Measurements from ENCODE around the gene MPDU1. TPM values are rescaled to one million over a fixed set of nuclear protein-coding genes. Genes with fewer than 3 reads are reported as not detected.

The MPDU1 gene
- total RNA-seq, 1 experiment from 2014 or later: 151 TPM

DNA sequence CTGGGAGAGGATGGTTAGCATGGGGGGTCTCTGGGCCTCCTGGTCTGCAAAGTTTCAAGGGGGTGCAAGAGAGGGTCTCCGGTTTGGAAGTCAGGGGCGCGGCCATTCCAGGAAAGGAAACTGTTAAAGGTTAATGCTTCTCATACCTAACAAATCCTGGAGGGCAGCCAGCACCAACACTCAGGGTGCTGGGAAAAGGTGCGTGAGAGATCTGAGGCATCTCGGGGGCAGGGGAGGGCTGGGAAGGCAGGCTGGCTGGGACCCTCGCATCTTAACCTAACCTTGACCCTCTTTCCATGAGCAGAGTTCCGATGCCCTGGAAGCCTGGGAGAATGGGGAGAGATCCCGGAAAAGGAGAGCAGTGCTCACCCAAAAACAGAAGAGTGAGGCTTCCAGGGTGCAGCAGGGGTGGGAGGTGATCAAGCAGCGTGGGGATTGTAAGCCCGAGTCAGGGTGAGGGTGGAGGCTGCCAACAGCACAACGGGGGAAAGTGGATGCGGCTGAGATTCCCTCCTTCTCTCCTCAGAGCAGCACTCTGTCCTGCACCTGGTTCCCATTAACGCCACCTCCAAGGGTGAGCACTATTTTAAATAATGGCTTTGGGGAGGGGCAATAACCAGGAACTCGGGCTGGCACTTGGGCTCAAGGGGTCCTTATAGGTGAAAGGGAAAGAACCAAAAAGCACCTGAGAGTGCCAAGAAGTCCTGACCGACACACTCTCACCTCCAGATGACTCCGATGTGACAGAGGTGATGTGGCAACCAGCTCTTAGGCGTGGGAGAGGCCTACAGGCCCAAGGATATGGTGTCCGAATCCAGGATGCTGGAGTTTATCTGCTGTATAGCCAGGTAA is 24.1 kb upstream of the MPDU1 start:
- in situ Hi-C loops (cut with HindIII; ENCODE audit: low sequenced_read_pairs): no loop called here
- no peak for DNase-seq (ENCODE audit: low spot score)

DNA sequence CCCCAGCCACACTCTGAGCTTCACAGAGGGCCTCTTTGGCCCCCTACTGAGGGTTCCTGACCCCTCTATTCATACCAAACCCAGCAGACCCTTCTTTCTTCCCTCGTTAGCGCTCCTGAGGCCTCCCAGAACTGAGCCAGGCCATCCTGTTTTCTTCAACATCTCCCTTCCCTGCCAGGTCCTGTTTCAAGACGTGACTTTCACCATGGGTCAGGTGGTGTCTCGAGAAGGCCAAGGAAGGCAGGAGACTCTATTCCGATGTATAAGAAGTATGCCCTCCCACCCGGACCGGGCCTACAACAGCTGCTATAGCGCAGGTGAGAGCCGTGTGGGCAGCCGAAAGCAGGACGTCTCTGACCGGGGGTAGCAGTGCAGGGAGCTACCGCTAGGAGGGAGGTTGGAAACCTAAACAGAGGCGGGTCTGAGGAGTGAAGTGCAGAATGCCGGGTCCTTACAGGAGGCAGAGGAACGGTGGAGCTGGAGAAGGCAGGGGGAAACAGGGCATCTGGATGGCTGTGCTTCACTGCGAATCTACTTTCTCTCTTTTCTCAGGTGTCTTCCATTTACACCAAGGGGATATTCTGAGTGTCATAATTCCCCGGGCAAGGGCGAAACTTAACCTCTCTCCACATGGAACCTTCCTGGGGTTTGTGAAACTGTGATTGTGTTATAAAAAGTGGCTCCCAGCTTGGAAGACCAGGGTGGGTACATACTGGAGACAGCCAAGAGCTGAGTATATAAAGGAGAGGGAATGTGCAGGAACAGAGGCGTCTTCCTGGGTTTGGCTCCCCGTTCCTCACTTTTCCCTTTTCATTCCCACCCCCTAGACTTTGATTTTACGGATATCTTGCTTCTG is 23.3 kb upstream of the MPDU1 start:
- no peak for DNase-seq (ENCODE audit: low spot score)
- in situ Hi-C loops (cut with HindIII; ENCODE audit: low sequenced_read_pairs): no loop called here

DNA sequence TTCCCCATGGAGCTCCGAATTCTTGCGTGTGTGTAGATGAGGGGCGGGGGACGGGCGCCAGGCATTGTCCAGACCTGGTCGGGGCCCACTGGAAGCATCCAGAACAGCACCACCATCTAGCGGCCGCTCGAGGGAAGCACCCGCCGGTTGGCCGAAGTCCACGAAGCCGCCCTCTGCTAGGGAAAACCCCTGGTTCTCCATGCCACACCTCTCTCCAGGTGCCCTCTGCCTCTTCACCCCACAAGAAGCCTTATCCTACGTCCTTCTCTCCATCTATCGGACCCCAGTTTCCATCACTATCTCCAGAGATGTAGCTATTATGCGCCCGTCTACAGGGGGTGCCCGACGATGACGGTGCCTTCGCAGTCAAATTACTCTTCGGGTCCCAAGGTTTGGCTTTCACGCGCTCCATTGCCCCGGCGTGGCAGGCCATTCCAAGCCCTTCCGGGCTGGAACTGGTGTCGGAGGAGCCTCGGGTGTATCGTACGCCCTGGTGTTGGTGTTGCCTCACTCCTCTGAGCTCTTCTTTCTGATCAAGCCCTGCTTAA is 22.6 kb upstream of the MPDU1 start:
- DNase-seq (ENCODE audit: low spot score): peak; percentile 88
- in situ Hi-C loops (cut with HindIII; ENCODE audit: low sequenced_read_pairs): no loop called here

GRCh38 chr17:7561589-7562207 is 22.0 kb upstream of the MPDU1 start, which contains the start of gene SENP3:
Gene SENP3 (plus strand): TSS chr17:7561919. CDS start chr17:7563077, 1,158 bp downstream.
- in situ Hi-C loops (cut with HindIII; ENCODE audit: low sequenced_read_pairs): no loop called here

DNA sequence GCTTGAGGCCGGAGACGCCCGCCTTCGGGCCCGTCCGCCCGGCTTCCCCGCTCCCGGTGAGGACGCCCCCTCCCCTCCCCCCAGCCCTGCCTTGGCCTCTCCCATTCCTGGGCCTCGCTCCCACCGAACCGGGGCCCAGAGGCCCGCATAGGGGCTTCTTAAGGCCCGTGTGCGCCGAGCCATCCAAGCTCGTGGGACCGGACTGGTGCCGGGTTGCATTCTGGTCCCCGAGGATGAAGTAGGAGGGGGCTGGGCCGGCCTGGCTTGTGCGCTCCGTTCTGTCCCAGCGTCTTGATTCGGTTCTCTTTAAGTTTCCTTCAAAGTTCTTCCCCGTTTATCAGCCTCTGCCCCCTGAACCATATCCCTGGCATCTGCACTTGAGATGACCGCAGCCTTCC is 21.4 kb upstream of the MPDU1 start:
- in situ Hi-C loops (cut with HindIII; ENCODE audit: low sequenced_read_pairs): no loop called here
- DNase-seq (ENCODE audit: low spot score): no peak

More at GRCh38 chr17:7561589-7562207, 22.0 kb upstream of the MPDU1 start, which contains the start of gene SENP3:
- peak; percentile 82 for DNase-seq (ENCODE audit: low spot score)

- DNase-seq (ENCODE audit: low spot score): no peak
- in situ Hi-C loops (cut with HindIII; ENCODE audit: low sequenced_read_pairs): no loop called here
Observed at GRCh38 chr17:7563115-7563869, 20.4 kb upstream of the MPDU1 start.

- no peak for DNase-seq (ENCODE audit: low spot score)
- in situ Hi-C loops (cut with HindIII; ENCODE audit: low sequenced_read_pairs): no loop called here
Observed at GRCh38 chr17:7569571-7569970, 14.1 kb upstream of the MPDU1 start.

- no peak for DNase-seq (ENCODE audit: low spot score)
- in situ Hi-C loops (cut with HindIII; ENCODE audit: low sequenced_read_pairs): no loop called here
Observed at GRCh38 chr17:7570351-7570750, 13.3 kb upstream of the MPDU1 start.

DNA sequence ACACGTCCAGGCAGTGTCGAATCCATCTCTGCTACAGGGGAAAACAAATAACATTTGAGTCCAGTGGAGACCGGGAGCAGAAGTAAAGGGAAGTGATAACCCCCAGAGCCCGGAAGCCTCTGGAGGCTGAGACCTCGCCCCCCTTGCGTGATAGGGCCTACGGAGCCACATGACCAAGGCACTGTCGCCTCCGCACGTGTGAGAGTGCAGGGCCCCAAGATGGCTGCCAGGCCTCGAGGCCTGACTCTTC is 11.4 kb upstream of the MPDU1 start:
- in situ Hi-C loops (cut with HindIII; ENCODE audit: low sequenced_read_pairs): no loop called here

GRCh38 chr17:7572588-7573323 is 10.9 kb upstream of the MPDU1 start:
- in situ Hi-C loops (cut with HindIII; ENCODE audit: low sequenced_read_pairs): no loop called here
- DNase-seq (ENCODE audit: low spot score): peak; percentile 100

More for the DNA sequence above, 11.4 kb upstream of the MPDU1 start:
- DNase-seq (ENCODE audit: low spot score): no peak

- in situ Hi-C loops (cut with HindIII; ENCODE audit: low sequenced_read_pairs): no loop called here
- peak; percentile 84 for DNase-seq (ENCODE audit: low spot score)
Observed at GRCh38 chr17:7573324-7574080, 10.2 kb upstream of the MPDU1 start.

DNA sequence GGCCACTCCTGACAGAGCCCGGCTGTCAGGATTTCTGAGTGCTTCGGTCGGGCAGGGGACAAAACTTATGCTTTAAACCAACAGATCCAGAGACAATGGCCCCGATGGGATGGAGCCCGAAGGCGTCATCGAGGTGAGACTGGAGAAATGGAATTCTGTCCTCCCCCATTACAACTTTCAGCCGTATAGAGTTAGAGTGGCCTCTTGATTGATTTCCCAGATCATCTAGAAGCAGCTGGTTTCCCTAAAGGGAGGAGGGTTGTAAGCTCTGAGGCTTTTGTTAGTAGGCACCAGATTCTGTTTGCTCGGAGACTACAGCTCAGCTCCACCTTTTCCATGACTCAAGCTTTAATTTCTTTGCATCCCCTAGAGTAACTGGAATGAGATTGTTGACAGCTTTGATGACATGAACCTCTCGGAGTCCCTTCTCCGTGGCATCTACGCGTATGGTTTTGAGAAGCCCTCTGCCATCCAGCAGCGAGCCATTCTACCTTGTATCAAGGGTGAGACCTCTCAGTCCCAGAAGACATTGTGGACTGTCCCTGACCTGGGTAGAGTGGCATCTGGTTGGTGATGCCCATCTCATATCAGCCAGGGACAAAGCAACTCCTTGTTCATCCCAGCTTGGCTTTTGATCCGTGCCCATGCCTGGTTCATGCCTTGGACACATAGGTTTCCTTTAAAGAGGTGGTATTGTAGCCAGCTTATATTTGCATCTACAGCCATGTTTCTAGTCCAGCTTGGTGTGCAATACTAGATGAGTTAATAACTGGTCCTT is 9.3 kb upstream of the MPDU1 start:
- in situ Hi-C loops (cut with HindIII; ENCODE audit: low sequenced_read_pairs): no loop called here
- DNase-seq (ENCODE audit: low spot score): no peak

DNA sequence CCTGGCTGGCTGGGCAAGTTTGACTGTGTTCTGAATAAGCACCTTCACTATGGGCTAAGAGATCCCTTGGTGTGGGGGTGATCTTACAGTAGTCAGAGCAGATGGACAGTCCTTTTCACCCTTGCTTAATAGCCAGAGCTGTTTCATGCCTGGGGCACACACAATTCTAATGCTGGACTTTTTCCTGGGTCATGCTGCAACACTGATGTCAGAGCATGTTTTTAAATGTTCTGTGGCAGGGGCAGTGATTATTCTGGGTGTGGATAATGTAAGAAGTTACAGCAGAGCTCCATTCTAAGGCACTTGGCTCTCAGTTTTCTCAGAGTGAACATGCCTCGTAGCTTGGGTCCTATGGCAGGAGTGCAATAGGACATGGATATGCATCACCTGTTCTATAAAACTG is 8.2 kb upstream of the MPDU1 start:
- in situ Hi-C loops (cut with HindIII; ENCODE audit: low sequenced_read_pairs): no loop called here
- DNase-seq (ENCODE audit: low spot score): no peak

DNA sequence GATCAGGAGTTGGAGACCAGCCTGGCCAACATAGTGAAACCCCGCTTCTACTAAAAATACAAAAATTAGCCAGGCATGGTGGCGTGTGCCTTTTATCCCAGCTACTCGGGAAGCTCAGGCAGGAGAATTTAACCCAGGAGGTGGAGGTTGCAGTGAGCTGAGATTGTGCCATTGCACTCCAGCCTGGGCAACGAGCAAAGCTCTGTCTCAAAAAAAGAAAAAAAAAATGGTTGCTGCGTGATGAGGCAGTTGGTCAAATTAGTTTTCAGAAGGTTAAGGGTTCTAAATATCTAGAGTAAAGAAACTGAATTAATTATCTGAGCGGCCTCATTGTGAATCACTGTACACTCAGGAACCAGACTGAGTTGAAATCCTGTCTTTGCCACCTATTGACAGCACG is 7.7 kb upstream of the MPDU1 start:
- in situ Hi-C loops (cut with HindIII; ENCODE audit: low sequenced_read_pairs): no loop called here
- DNase-seq (ENCODE audit: low spot score): no peak

GRCh38 chr17:7576432-7576937 is 7.2 kb upstream of the MPDU1 start:
- DNase-seq (ENCODE audit: low spot score): no peak
- in situ Hi-C loops (cut with HindIII; ENCODE audit: low sequenced_read_pairs): no loop called here

- DNase-seq (ENCODE audit: low spot score): no peak
- in situ Hi-C loops (cut with HindIII; ENCODE audit: low sequenced_read_pairs): no loop called here
Observed at GRCh38 chr17:7577327-7578199, 6.1 kb upstream of the MPDU1 start.

Measured in G401 (cell line).